Endothelial cell of hepatic sinusoid (primary cell): ENCODE data around the gene FAM13A.

Experiments
- in situ Hi-C: cut with HindIII; loops from 2 replicates; pipeline ENCODE4 v1.10.0; 2017; ENCODE audit warnings: low sequenced_read_pairs

FAM13A gene

DNA sequence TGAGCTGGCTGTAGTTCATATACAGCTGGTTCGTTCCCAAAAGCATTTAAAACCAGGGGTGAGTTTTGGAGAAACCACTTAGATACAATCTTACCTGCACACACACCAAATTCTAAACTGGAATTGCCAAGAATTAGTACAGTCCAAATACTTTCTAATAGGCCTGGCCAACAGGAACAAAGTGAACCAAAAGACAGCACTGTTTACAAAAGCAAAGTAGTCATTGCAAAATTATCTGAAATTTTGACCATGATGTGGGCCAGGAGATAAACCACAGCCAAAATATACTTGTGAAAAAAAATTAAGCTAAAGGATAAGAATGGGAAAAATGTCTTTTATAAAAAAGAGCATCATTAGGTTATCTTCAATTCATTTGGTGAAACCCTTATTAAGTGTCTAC is 321.4 kb downstream of the FAM13A start:
- in situ Hi-C loops: loop anchor here (5.0 kb wide), 1 partner anchor 72 kb away; no protein-coding TSS in a partner anchor

- in situ Hi-C loops: no loop called here
These were observed 322.5 kb downstream of the FAM13A start for GRCh38 chr4:88734403-88734949.

- in situ Hi-C loops: no loop called here
These were observed 324.1 kb downstream of the FAM13A start for GRCh38 chr4:88732714-88733368.

- in situ Hi-C loops: no loop called here
These were observed 325.6 kb downstream of the FAM13A start for GRCh38 chr4:88731381-88731780.

DNA sequence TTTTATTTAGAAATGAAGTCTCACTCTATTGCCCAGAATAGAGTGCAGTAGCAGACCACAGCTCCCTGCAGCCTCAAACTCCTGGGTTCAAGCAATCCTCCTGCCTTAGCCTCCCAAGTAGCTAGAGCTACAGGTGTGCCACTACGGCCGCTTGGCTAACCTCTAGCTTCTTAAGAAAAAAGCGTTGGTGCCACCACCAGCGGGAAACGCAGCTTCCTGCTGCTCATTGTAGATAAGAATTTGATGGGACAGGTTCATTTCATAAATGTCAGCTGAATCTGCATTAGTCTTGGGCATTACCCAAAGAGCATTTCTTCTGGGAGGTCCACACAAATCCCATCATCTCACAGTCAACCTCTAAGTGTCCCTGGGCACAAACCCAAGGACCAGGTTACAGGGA is 326.2 kb downstream of the FAM13A start:
- in situ Hi-C loops: no loop called here

DNA sequence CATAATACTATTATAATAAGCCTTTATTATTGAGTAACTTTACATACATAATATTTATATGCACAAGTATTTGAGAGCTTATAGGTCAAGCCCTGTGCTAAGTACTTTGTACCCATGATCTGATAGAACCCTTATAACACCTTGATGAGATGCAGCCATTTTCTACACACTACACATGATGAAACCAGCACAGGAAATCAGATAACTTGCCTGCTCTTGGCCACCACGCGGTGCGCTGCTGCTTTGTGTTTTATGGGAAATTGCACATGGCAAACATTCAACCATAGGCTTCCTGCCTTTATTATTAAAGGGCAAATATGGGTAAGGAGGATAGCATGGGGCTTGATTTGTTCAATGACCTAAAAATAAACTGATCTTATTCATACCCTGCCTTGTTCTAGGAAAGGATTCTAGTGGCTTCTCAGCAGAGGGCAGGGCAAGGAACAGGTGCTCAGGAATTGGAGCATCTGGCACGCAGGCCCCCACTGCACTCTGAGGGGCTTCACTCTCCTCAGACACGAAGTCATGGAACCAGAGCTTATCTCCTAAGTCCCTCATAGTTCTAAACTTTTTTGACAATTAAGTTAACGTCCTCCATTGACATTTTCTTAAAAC is 327.7 kb downstream of the FAM13A start:
- in situ Hi-C loops: no loop called here

- in situ Hi-C loops: no loop called here
These were observed 328.8 kb downstream of the FAM13A start for GRCh38 chr4:88728146-88728545.

- in situ Hi-C loops: no loop called here
These were observed 331.0 kb downstream of the FAM13A start for GRCh38 chr4:88725986-88726385.

DNA sequence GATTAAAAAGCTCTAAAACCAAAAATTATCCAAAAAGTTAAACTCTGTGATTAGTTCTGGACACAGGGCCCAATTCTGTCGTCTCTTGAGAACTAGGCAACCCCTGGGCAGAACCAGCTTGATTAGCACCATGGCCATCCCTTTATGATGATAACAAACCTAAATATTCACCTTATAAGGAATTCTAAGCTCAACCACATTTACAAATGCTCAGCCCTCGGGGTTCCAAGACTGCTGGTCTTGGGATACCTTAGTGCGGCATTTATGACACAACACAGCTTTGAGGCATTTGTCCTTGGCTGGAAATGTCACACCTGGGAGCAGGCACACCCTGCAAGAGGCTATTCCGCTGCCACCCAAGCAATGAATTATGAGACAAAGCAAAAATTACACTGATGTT is 331.8 kb downstream of the FAM13A start:
- in situ Hi-C loops: no loop called here

GRCh38 chr4:88724406-88724805 is 332.6 kb downstream of the FAM13A start:
- in situ Hi-C loops: no loop called here

DNA sequence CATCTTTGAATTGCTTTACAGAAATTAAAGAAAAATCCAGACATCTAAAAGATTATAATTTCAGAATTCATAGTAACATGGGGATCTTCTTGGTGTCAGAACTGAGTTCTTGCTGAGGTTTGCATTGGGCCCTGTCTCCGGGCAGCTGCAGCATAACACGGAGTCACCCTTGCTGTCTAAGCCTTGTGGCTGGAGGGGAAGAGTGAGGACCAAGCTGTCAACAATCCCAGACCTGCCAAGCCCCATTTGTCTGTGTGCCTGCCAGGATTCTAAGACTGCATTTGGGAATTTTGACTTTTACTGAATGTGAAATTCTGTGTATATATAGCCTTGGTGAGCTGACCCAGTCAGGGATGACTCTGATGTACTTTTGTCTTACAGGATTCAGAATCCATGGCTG is 334.2 kb downstream of the FAM13A start:
- in situ Hi-C loops: no loop called here

DNA sequence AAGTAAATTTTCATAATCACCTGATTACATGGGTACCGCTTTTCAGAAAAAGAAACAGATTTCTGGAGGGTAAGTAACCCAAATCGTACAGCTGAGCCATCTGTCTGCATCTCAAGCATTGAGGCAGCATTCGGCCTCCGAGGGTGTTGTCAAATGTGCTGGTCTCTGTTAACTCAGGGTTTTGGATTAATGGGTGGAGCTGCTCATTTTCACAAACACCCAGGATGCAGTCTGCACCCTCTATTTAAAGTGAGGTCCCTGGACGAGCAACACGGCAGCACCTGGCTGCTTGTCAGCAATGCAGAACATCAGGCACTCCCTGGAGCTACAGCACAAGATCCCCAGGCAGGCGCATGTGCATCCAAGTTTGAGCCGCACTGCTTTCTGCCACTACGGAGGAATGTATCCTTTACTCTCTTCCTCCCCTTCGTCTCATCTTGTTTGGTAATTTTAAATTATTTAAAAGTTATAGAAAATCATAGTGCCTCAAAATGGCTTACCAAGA is 334.7 kb downstream of the FAM13A start:
- in situ Hi-C loops: no loop called here

DNA sequence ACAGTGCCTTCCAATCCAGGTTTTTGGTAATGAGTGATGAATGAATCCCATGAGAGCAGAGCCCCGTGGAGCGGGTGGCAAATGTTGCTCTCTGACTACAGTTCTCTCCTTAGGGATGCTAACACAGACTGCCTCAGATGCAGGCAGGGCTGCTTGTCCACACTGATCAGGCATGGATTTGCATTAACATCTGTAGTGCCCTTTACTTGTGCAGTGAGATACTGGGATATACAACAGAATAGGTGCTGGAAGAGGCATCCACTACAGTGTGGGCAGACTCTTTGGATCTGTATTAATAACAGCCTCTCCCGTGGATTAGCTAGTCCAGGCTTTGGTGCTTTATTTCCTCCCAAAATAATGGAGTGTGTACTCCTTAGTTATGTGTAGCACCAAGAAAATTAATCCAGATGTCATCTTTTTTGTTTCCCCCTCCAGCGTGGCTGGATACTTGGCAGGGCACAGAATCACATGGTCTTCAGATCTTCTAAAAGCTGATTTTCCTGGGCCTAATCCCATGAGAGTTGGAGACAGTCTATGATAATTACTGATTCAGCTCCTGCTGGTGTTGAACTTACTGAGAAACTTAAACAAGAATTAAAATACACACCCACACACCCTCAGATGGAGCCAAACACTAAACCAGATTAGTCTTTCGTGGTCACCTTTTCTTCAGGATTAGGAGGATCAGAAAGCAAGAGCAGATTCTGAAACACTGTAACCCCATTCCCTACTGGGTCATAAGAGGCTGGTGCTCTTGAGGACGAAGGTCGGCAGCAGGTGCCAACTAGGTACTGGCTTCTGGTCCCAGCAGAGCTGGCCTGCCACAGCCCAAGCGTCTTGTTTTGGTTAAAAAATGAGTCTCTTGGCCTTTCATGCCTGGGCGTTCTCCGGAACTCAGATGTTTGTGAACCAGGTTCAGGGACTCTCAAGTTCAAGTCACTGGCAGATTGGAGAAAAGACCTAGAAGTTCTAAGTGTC is 336.2 kb downstream of the FAM13A start:
- in situ Hi-C loops: no loop called here

- in situ Hi-C loops: no loop called here
These were observed 337.6 kb downstream of the FAM13A start for GRCh38 chr4:88719381-88719780.

DNA sequence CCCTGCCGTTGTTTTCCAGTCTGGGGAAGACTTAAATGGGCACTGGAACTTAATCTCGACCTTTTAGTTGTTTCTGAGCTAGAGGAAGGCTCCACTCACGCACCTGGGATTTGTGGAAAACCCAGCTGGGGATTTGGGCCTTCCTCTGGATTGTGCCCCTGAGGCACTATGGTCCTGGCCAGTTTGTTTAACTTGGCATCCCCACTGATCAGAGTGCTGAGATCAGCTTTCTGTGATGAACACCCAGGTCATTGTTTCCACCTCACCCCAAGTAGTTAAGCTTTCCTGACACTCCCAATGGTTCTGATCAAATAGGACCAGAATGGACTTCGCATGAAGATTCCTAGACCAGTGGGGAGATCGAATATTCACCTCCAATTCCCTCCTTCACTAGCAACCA is 338.9 kb downstream of the FAM13A start:
- in situ Hi-C loops: no loop called here

DNA sequence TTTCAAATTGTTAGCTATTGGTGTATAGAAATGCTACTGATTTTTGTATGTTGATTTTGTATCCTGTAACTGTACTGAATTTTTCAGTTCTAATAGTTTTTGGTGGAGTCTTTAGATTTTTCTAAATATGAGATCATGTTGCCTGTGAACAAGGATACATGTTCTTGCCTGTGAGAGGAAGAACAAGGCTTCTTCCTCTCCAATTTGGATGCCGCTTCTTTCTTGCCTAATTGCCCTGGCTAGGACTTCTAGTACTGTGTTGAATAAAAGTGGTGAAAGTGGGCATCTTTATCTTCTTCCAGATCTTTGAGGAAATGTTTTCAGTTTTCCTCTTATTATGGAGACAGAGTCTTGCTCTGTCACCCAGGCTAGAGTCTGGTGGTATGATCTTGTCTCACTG is 343.2 kb downstream of the FAM13A start:
- in situ Hi-C loops: no loop called here

- in situ Hi-C loops: no loop called here
These were observed 347.0 kb downstream of the FAM13A start for GRCh38 chr4:88709989-88710388.

DNA sequence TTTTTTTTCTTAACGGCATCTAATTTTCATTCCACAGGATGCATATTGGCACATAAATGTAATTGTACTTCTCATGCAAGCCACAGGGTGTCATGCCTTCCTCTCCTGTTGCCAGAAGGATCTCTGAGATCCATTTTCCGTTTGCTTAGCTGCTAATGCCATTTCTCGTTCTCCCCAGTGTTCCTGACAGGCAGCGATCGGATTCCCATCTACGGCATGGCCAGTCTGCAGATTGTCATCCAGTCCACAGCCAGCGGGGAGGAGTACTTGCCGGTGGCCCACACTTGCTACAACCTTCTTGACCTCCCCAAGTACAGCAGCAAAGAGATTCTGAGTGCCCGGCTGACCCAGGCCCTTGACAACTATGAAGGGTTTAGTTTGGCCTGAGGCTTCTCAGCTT is 350.4 kb downstream of the FAM13A start:
- in situ Hi-C loops: no loop called here

DNA sequence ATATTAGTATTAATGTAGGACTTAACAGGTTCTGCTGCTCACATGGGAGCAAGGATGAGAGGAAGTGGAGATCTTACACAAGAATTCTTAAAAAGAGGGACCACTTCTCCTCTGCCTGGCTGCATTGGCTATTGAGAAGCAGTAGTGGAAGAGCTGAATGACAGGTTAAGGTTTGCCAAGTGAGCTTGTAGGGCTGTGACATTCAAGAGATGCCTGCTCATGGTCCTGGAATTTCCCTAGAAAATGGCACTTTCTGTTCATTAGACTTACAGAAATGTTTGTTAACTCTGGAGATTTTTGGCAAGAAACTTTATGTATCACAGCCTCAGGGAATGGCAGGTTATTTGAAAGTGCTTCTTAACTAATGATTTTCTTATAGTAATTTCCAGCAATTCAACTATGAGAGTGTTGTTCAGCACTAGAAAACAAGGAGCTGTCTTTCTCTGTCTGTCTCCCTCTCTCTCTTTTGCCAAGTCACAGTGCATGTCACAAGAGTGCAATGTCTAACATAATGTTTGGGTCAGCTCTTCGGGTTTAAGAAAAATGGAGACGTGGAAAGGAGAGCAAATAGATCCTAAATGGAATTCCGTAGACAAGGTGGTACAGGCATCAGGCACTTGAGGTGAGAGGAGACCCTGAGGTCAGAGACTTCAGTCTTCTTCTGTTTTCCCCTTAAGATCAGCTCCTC is 351.0 kb downstream of the FAM13A start:
- in situ Hi-C loops: no loop called here

DNA sequence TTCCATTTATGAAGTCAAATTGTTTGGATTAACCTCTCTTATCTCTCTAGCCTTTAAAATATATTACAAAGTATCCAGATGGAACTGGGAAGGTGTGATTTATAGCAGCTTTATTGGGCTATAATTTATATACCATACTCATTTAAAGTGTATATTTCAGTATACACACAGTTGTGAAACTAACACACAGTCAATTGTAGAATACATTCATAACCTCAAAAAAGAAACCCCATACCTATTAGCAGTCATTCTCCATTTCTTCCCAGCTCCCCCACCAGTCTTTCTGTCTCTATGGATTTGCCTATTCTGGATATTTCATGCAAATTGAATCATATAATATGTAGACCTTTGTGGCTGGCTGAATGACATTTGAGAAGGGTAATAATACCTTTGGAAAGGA is 351.8 kb downstream of the FAM13A start:
- in situ Hi-C loops: no loop called here

- in situ Hi-C loops: no loop called here
These were observed 354.2 kb downstream of the FAM13A start for GRCh38 chr4:88702782-88703181.
